ENCODE measurements around the gene NR2F1. TPM values are rescaled to one million over a fixed set of nuclear protein-coding genes. Genes with fewer than 3 reads are reported as not detected.

NR2F1 gene
- total and polyA plus RNA-seq, 2 donors = 0.94 to 2.3 TPM

- Histone ChIP-seq H3K36me3 (ENCODE audit: control insufficient read depth in 2 of 2, insufficient read depth in 2 of 2, low read length in 1 of 2) (no peaks in the 10 kb centered on the region), H3K27me3 (ENCODE audit: control insufficient read depth in 2 of 2, insufficient read depth in 1 of 2, low read length in 1 of 2) (no peaks in the 10 kb centered on the region), H3K9me3 (ENCODE audit: control insufficient read depth in 2 of 2, insufficient read depth in 1 of 2, low read length in 1 of 2) (no peaks in the 10 kb centered on the region), H3K4me1 (ENCODE audit: control insufficient read depth in 2 of 2, insufficient read depth in 2 of 2, low read length in 2 of 2) (no peaks in the 10 kb centered on the region), H3K27ac (ENCODE audit: low read depth in 1 of 2, low read length in 1 of 2) (no peak overlapping the region), H3K4me3 (ENCODE audit: low read length in 2 of 2) (no peak overlapping the region)
- no peak for DNase-seq (ENCODE audit: low read depth in 6 of 9, low spot score in 9 of 9)
- WGBS = 97% methylated on average over 3 of the region's 3 CpGs
These were observed 59.5 kb downstream of the NR2F1 start for GRCh38 chr5:93642526-93642925.

Other genes with a start within 250 kb of the NR2F1 start
- gene NR2F1-AS1, start 2.0 kb upstream of the NR2F1 start, total RNA-seq = 2.0 TPM
- gene NR2F1-AS1, start 2.0 kb upstream of the NR2F1 start, polyA plus RNA-seq = 5.0 TPM
- gene POU5F2, start 158.4 kb downstream of the NR2F1 start, total RNA-seq = 0.28 TPM
- 0.11 TPM for gene POU5F2, start 158.4 kb downstream of the NR2F1 start, polyA plus RNA-seq